Effector CD4-positive, alpha-beta T cell (primary cell): ENCODE data around the gene HEBP2.
"Not testable (repeated sequence)": the region's sequence is repeated elsewhere in the genome, so short reads cannot be mapped to it uniquely, and the experiment has no call there.

ENCODE experiments used
- DNase-seq: peaks from one replicate; pipeline ENCODE4 v3.0.0-alpha.2; 2020
- total RNA-seq: gene quantifications from one replicate; lab custom pipeline; 2026; lab: John Stamatoyannopoulos, UW

Gene HEBP2, protein sequence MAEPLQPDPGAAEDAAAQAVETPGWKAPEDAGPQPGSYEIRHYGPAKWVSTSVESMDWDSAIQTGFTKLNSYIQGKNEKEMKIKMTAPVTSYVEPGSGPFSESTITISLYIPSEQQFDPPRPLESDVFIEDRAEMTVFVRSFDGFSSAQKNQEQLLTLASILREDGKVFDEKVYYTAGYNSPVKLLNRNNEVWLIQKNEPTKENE
- 77.5 reads per million, percentile 77 among the genes with 10 or more reads in this experiment for total RNA-seq

DNA sequence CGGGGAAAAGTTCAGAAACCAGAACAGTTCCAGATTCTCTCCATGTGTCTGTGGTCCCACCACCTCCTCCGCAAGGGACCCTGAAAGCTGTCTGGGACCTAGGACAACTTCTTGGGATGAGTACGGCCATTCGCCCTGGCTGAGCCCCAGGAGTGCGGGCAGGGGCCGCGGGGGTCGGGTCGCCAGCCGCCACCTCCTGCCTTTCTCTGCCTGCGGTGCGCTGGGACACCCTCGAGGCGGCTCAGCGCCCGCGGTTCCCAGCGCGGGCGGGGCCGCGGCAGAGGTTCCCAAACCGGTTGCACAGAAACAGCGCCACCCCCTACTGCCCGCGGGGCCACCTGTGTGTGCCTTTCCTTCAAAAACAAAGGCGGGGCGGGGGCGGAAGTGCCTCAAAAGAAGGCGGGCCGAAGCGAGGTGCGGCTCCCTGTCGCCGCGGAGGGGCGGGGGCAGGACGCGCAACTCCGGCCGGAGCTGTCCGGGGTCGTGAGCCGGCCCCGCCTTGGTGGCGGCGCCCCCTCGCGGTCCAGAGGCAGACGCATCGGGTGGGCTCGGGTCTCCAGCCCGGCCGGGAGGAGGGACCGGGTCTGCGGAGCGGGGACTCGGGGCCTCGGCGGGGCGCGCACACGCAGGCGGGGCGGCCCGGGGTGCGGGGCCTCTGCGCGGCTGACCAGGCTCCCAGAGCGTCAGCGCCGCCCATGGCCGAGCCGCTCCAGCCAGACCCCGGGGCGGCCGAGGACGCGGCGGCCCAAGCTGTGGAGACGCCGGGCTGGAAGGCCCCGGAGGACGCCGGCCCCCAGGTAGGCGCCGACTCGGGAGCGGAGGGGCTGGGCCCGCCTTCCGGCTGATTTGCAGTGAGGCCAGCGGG, at the start of gene HEBP2:
HEBP2 (plus strand) TSS at position 423 of the 865 bp plus-strand sequence; CDS start at position 696, 273 bp downstream.
- DNase-seq = peak; percentile 93

GRCh38 chr6:138357928-138358327, 46.1 kb upstream of the HEBP2 start:
- no peak for DNase-seq

DNA sequence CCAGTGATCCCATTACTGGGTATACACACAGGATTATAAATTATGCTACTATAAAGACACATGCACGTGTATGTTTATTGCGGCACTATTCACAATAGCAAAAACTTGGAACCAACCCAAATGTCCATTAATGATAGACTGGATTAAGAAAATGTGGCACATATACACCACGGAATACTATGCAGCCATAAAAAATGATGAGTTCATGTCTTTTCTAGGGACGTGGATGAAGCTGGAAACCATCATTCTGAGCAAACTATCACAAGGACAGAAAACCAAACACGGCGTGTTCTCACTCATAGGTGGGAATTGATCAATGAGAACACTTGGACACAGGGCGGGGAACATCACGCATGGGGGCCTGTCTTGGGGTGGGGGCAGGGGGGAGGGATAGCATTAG, 35.3 kb upstream of the HEBP2 start:
- DNase-seq = not testable (repeated sequence)

DNA sequence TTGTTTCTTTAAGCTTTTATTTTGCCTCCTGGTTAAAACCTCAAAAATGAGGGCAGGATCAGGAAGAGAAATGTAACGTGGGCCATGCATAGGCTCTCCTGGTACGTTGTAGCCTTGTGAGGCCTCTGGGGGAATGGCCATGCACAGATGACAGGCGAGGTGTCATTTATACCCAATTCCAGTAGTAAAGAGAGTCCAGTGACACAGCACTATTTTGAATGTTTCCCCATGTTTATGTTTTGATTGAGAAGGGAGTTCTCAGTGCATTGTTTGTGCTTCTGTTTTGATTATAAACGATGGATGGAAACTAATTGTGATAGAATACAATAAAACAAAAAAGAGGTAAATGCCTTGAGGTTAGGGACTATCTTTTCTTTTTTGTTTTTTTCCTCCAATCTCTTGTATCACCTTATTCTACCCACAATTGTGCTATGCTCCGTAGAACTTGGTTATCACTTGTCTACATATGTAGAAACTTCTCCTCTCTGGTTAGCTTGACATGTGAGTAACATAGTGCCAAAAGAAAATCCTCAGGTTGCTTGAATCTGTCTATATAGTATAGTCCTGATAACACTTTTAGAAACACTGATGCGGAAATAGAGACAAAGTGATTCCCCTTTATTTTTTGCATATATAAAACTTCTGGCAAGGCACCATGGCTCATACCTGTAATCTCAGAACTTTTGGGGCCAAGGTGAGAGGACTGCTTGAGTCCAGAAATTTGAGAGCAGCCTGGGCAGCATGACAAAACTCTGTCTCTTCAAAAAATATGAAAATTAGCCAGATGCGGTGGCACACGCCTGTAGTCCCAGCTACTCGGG, 33.2 kb upstream of the HEBP2 start:
- no peak for DNase-seq

DNA sequence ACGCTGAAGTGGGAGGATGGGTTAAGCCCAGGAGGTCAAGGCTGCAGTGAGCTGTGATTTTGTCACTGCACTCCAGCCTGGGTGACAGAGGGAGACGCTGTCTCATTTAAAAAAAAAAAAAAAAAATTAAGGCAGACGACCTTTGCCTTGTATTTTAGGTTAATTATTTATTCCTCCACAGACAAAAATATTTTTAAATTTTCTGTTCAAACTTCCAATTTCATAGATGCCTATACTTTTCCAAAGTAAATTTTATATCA, 32.6 kb upstream of the HEBP2 start:
- no peak for DNase-seq

GRCh38 chr6:138371720-138372119, 32.3 kb upstream of the HEBP2 start:
- no peak for DNase-seq

- DNase-seq = no peak
Observed at GRCh38 chr6:138372711-138373463, 31.1 kb upstream of the HEBP2 start.

GRCh38 chr6:138374230-138374629, 29.8 kb upstream of the HEBP2 start:
- no peak for DNase-seq

DNA sequence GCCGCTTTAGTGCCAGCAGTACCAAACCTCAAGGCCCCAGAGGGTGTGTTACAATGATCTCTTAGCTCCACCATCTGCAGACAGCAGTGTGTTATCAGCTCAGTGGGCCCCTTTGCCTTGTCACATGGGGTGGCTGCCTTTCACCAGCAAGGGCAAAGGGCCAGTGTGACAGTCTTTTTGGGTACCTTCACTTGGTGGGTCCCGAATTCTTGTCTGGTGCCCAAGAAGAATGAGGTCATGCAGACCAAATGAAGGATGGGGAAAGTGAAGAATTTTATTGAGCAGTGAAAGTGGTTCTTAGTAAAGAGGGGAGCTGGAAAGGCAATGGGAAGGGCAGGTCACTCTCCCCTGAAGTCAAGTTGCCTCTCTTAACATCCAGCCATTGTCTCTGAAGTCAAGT, 29.2 kb upstream of the HEBP2 start:
- no peak for DNase-seq

- DNase-seq = no peak
Observed at GRCh38 chr6:138377042-138377441, 27.0 kb upstream of the HEBP2 start.

- DNase-seq = no peak
Observed at GRCh38 chr6:138377844-138378243, 26.2 kb upstream of the HEBP2 start, which contains the start of gene SMIM28. Gene SMIM28 (plus strand): TSS chr6:138377905. CDS start chr6:138378073, 168 bp downstream.

DNA sequence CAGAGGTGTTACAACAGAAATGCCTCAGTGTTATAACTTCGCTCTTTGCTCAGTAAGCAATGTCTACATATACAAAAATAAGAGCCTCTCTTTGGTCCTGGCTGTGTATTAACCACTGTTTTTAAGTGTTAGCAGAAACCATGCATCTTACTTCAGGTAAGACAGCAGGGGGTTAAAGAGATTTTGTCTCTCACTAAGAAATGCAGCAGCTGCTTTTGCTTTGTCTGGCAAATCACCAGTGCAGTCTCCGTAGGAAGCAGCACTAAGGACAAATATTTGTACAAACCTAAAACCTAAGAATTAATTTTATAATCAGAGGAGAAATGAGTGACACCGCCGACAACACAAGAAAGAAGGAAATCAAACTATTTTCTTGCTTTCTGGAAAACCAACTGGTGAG, 25.6 kb upstream of the HEBP2 start:
- no peak for DNase-seq

DNA sequence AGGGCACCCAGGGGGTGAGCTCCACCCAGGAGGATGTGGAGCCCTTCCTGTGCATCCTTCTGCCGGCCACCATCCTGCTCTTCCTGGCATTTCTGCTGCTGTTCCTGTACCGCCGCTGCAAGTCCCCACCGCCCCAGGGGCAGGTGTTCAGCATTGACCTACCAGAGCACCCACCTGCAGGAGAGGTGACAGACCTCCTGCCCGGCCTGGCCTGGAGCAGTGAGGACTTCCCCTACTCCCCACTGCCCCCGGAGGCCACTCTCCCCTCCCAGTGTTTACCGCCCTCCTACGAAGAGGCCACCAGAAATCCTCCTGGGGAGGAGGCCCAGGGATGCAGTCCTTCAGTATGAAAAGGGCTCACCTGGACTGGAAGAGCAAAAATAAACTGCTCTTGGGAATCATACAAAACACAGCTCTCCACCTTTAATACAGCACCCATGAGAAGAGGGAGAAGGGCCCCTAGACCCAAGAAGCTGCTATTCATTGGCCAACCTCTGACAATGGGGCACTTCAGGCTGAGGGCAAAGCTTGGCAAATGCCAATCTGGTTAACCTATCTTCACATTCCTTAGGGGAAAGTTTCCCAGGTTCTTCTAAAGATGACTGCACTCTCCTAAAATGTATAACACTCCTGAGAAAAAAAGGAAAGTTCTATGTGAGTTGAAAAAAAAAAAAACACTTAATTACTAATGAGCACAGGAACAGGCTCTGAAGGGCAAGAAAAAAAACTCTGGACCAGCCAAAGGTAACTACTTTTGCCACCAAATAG, 21.3 kb upstream of the HEBP2 start:
- no peak for DNase-seq

DNA sequence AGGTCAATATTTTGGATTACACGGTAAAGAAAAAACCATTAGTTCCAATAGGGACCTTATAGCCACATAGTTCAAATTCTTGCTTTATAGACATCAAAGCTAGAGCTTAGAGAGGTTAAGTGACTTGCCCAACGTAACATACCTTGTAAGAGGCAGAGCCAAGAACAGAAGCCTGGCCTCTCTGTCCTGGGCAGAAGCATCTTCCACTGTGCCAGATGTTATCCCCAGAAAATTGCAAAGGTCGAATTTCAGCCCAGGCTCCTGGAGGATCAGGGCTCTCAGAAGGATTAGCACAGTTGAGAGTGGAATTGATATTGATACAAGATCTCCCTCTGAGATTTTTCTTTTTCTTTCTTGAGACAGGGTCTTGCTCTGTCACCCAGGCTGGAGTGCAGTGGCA, 20.2 kb upstream of the HEBP2 start:
- no peak for DNase-seq

DNA sequence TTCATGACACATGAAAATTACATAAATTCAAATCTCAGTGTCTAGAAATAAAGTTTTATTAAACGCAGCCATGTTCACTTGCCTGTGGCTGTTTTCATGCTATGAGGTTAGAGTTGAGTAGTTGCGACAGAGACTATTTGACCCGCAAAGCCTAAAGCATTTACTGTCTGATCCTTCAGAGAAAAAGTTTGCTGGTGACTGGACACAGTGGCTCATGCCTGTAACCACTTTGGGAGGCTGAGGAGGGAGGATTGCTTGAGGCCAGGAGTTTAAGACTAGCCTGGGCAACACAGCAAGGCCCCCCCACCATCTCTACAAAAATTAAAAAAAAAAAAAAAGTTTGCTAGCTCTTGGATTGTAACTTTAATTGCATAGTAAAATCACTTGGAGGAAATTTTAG, 17.1 kb upstream of the HEBP2 start:
- no peak for DNase-seq

- no peak for DNase-seq
Observed at GRCh38 chr6:138387577-138388368, 16.2 kb upstream of the HEBP2 start.

DNA sequence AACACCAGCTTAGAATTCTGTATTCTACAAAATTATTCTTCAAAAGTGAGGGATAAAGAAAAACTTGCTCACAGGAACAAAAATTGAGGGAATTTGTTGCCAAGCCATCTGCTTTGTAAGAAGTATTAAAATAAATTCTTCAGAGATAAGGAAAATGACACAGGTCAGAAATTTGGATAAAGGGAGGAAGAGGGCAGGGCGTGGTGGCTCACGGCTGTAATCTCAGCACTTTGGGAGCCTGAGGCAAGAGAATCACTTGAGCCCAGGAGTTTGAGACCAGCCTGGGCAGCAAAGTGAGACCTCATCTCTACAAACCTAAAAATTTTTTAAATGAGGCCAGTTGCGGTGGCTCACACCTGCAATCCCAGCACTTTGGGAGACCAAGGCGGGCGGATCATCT, 14.5 kb upstream of the HEBP2 start:
- no peak for DNase-seq

- DNase-seq = no peak
Observed at GRCh38 chr6:138393871-138394783, 9.9 kb upstream of the HEBP2 start.

DNA sequence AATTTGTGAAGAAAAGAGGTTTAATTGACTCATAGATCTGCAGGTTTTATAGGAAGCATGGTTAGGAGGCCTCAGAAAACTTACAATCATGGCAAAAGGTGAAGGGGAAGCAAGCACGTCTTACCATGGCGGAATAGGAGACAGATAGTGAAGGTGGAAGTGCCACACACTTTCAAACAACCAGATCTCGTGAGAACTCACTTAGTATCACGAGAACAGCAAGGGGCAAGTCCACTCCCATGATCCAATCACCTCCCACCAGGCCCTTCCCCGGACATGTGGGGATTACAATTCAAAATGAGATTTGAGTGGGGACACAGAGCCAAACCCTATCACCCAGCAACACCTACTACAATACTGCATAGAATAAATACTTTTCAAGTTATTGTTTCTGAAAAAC, 7.3 kb upstream of the HEBP2 start:
- no peak for DNase-seq
